Measurements from ENCODE around the gene PAPSS2.

DNA sequence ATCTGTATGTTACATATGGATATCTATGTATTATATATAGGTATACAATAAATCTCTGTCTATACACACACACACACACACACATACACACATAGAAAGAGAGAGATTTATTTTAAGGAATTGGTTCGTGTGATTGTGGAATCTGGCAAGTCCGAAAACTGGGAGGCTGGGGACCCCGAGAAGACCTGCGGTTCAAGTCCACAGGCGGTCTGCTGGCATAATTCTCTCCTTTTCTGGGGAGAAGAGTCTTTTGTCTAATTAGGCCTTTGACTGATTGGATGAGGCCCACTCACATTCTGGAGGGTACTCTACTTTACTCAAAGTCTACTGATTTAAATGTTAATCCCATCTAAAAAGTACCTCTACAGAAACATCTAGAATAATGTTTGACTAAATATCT lies 65.1 kb downstream of the PAPSS2 start:
- TF ChIP-seq, protein P1, sequence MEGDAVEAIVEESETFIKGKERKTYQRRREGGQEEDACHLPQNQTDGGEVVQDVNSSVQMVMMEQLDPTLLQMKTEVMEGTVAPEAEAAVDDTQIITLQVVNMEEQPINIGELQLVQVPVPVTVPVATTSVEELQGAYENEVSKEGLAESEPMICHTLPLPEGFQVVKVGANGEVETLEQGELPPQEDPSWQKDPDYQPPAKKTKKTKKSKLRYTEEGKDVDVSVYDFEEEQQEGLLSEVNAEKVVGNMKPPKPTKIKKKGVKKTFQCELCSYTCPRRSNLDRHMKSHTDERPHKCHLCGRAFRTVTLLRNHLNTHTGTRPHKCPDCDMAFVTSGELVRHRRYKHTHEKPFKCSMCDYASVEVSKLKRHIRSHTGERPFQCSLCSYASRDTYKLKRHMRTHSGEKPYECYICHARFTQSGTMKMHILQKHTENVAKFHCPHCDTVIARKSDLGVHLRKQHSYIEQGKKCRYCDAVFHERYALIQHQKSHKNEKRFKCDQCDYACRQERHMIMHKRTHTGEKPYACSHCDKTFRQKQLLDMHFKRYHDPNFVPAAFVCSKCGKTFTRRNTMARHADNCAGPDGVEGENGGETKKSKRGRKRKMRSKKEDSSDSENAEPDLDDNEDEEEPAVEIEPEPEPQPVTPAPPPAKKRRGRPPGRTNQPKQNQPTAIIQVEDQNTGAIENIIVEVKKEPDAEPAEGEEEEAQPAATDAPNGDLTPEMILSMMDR (IDR thresholded peaks at IDR 0.05): no peak
- TF ChIP-seq POLR2A (IDR thresholded peaks at IDR 0.05): no peak
- TF ChIP-seq EP300 (IDR thresholded peaks at IDR 0.05): no peak
- no peak for TF ChIP-seq POLR2AphosphoS5 (IDR thresholded peaks at IDR 0.05)
